PFSK-1 (cell line): Measurements from ENCODE around the gene CEP41.

ENCODE experiments used
- FOXP2 ChIP-seq: optimal IDR thresholded peaks from 2 replicates; pipeline ENCODE3; 2011; ENCODE audit warnings: borderline replicate concordance, control low read depth, inconsistent platforms; ENCODE audit not compliant: insufficient read depth; ENCODE audit errors: extremely low read length, extremely low read depth
- POLR2AphosphoS5 ChIP-seq: IDR thresholded peaks from 2 replicates; pipeline ENCODE4 v1.6.1; 2012; ENCODE audit warnings: low read depth, mild to moderate bottlenecking, control low read depth, low read length, moderate library complexity
- REST ChIP-seq, 2 experiments: IDR thresholded peaks; 2 replicates each; pipeline versions ENCODE4 v1.6.1 to v1.8.0; 2011 to 2012; ENCODE audit warnings: low read depth in 2 of 2, low read length in 2 of 2, control low read depth in 1 of 2, inconsistent platforms in 1 of 2, mild to moderate bottlenecking in 1 of 2, moderate library complexity in 1 of 2; ENCODE audit not compliant: insufficient read depth in 1 of 2
- SIN3A ChIP-seq: IDR thresholded peaks from 2 replicates; pipeline ENCODE4 v1.6.1; 2012; ENCODE audit warnings: mild to moderate bottlenecking, low read length, moderate library complexity, borderline replicate concordance; ENCODE audit not compliant: insufficient read depth
- TAF1 ChIP-seq: IDR thresholded peaks from 2 replicates; pipeline ENCODE4 v1.6.1; 2012; ENCODE audit warnings: low read length, control low read depth, borderline replicate concordance; ENCODE audit not compliant: insufficient read depth

GRCh38 chr7:130365088-130365487 is 75.7 kb downstream of the CEP41 start:
- TF ChIP-seq POLR2AphosphoS5 (no peak), REST (IDR thresholded peaks at IDR 0.05; ENCODE audit: insufficient read depth in 1 of 2, low read depth in 2 of 2, low read length in 2 of 2) (no peak), TAF1 (no peak), SIN3A (no peak), FOXP2 (no peak)
